HCEC 1CT (cell line): Measurements from ENCODE around the gene SULT2B1.
A peak's percentile ranks its signal among the peaks of the same experiment; 100 is the strongest.
"Not testable (repeated sequence)": the region's sequence is repeated elsewhere in the genome, so short reads cannot be mapped to it uniquely, and the experiment has no call there.

ENCODE experiments used
- DNase-seq: peaks from one replicate; pipeline ENCODE4 v3.0.0-alpha.2; 2017

The SULT2B1 gene

GRCh38 chr19:48530066-48530720 lies 21.8 kb upstream of the SULT2B1 start:
- no peak for DNase-seq

GRCh38 chr19:48530770-48531169 lies 21.2 kb upstream of the SULT2B1 start:
- no peak for DNase-seq

GRCh38 chr19:48533770-48534169 lies 18.2 kb upstream of the SULT2B1 start:
- DNase-seq = no peak

GRCh38 chr19:48537541-48537940 lies 14.4 kb upstream of the SULT2B1 start:
- no peak for DNase-seq

- not testable (repeated sequence) for DNase-seq
Measured at GRCh38 chr19:48538057-48538456, 13.9 kb upstream of the SULT2B1 start.

- peak; percentile 15 for DNase-seq
Measured at GRCh38 chr19:48539503-48540096, 12.4 kb upstream of the SULT2B1 start.

GRCh38 chr19:48540110-48540509 lies 11.9 kb upstream of the SULT2B1 start:
- DNase-seq = no peak

GRCh38 chr19:48541813-48542212 lies 10.2 kb upstream of the SULT2B1 start:
- DNase-seq = no peak

- DNase-seq = peak; percentile 54
Measured at GRCh38 chr19:48543121-48543710, 8.8 kb upstream of the SULT2B1 start.

GRCh38 chr19:48544856-48545750 lies 6.9 kb upstream of the SULT2B1 start:
- DNase-seq = no peak

- no peak for DNase-seq
Measured at GRCh38 chr19:48547722-48548121, 4.2 kb upstream of the SULT2B1 start.

GRCh38 chr19:48548253-48548911 lies 3.6 kb upstream of the SULT2B1 start:
- DNase-seq = no peak

GRCh38 chr19:48549380-48549779 lies 2.6 kb upstream of the SULT2B1 start:
- DNase-seq = no peak

GRCh38 chr19:48552406-48553322 lies 692 bp downstream of the SULT2B1 start:
- peak; percentile 13 for DNase-seq

- DNase-seq = peak; percentile 84
Measured at GRCh38 chr19:48553676-48554384, 1.9 kb downstream of the SULT2B1 start.

GRCh38 chr19:48554385-48555091 lies 2.6 kb downstream of the SULT2B1 start:
- no peak for DNase-seq

- DNase-seq = peak; percentile 66
Measured at GRCh38 chr19:48556163-48556562, 4.2 kb downstream of the SULT2B1 start.

GRCh38 chr19:48556825-48557224 lies 4.9 kb downstream of the SULT2B1 start:
- DNase-seq = no peak

GRCh38 chr19:48558018-48558684 lies 6.2 kb downstream of the SULT2B1 start:
- peak; percentile 77 for DNase-seq

GRCh38 chr19:48560095-48560530 lies 8.1 kb downstream of the SULT2B1 start:
- no peak for DNase-seq
